ENCODE data around the gene SMAD7.

SMAD7 gene

DNA sequence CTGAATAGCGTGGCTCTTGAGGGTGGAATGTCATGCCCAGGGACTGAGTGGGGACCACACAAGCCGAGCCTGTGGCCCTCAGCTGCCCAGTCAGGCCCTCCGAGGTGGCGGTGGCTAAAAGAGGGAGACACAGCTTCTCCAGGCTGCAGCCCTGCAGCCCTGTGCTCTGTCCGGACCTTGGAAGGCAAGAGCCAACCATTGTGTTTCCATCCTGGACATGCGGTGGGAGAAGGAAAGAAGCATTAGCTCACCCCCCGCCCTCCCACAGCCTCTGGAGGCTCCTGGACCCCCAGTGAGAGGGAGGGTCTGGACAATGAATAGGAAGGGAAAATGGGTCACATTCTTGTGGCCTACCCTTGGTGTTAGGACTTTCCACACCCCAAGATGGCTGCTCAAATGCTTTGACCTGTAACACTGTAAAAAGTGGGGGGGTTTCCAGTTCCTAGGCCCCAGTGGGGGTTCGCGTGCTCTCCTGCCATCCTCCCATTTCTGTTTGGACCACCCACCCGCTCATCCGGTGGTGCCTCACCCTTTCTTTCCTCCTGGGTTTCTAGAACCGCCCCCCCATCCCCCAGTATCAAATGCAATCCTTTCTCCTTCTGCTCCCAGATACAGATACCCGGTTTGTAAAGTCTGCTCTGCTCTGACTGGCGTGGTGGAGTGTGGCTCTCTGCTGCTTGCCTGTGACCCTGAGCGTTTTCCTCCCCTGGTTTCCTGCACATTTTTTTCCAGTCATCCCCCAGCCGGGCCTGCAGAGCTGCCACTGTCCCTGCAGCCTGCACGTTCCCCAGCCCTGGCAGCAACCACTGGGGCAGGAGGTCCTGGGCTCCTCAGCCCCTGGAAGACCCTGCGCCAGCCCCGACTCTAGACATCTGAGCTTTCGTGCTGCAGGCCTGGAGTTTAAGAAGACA lies 36.3 kb upstream of the SMAD7 start:
- H3K4me3 ChIP-seq (ENCODE audit: control insufficient read depth, low read depth, low read length), result no peak overlapping the region
- DNase-seq (ENCODE audit: low read depth), result no peak
- TF ChIP-seq, protein P1, sequence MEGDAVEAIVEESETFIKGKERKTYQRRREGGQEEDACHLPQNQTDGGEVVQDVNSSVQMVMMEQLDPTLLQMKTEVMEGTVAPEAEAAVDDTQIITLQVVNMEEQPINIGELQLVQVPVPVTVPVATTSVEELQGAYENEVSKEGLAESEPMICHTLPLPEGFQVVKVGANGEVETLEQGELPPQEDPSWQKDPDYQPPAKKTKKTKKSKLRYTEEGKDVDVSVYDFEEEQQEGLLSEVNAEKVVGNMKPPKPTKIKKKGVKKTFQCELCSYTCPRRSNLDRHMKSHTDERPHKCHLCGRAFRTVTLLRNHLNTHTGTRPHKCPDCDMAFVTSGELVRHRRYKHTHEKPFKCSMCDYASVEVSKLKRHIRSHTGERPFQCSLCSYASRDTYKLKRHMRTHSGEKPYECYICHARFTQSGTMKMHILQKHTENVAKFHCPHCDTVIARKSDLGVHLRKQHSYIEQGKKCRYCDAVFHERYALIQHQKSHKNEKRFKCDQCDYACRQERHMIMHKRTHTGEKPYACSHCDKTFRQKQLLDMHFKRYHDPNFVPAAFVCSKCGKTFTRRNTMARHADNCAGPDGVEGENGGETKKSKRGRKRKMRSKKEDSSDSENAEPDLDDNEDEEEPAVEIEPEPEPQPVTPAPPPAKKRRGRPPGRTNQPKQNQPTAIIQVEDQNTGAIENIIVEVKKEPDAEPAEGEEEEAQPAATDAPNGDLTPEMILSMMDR (IDR thresholded peaks at IDR 0.05; ENCODE audit: control insufficient read depth, insufficient read depth, low read depth, low read length, missing control alignments), result no peak

DNA sequence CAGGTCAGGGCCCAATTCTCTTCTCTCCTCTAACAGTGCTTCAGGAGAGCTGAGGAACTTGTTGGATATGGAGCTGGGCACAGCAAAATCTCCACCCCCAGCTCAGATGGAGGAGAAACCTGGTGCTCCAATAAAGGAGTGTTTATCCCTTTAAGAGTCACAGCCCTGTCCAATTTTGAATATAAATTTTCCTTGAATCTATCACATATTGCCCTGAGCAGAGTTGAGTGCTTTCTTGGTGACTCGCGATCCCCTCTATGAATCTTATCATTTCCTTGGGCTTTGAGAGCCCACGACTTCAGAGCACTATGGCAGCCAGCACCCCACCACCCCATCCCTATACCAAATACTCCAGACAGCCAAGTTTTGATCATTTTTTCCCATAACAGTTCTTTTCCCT lies 34.4 kb upstream of the SMAD7 start:
- DNase-seq (ENCODE audit: low read depth), result no peak

DNA sequence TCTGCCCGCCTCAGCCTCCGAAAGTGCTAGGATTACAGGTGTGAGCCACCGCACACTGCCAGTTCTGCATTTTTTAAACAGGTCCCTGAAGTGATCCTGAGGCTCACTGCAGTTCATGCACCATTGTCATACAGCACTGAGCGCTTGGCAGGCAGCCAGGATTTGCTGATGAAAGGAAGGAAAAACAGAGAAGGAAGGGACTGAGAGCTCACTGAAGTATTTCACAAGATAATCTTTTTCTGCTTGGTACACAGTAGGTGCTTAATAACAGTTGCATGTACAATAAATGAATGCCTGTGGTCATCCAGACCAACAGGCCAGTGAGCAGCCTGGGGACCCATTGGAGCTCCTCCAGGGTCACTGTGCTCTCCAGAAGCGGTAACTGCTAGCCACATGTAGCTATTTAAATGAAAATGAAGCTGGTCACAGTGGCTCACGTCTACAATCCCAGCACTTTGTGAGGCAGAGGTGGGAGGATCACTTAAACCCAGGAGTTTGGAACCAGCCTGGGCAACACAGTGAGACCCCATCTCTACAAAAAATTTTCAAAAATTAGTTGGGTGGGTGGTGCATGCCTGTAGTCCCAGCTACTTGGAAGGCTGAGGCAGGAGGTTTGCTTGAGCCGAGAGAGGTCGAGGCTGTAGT lies 33.1 kb upstream of the SMAD7 start:
- TF ChIP-seq, protein P1 (IDR thresholded peaks at IDR 0.05; ENCODE audit: control insufficient read depth, insufficient read depth, low read depth, low read length, missing control alignments), result no peak
- no peak overlapping the region for H3K4me3 ChIP-seq (ENCODE audit: control insufficient read depth, low read depth, low read length)
- no peak for DNase-seq (ENCODE audit: low read depth)

More for the DNA sequence above, 34.4 kb upstream of the SMAD7 start:
- TF ChIP-seq, protein P1 (IDR thresholded peaks at IDR 0.05; ENCODE audit: control insufficient read depth, insufficient read depth, low read depth, low read length, missing control alignments), result no peak
- no peak overlapping the region for H3K4me3 ChIP-seq (ENCODE audit: control insufficient read depth, low read depth, low read length)

DNA sequence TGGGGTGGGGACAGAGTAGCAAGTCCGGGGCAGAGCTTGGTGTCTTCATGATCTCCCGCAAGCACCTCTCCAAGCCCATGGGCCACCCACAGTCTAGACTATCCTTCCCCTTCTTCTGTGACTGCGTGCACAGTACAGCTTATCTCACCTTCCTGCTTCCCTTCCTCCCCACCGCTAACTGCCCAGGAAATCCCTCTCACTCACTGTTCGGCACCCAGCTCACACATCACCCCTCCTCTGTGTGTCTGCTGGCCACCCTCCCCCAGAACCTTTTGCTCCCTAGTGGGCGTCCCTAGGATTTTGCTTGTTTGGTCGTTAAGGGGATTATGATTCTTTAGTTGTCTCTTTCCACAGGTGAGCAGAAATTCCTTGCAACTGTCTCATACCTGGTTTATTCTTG lies 31.5 kb upstream of the SMAD7 start:
- TF ChIP-seq, protein P1 (IDR thresholded peaks at IDR 0.05; ENCODE audit: control insufficient read depth, insufficient read depth, low read depth, low read length, missing control alignments), result no peak

DNA sequence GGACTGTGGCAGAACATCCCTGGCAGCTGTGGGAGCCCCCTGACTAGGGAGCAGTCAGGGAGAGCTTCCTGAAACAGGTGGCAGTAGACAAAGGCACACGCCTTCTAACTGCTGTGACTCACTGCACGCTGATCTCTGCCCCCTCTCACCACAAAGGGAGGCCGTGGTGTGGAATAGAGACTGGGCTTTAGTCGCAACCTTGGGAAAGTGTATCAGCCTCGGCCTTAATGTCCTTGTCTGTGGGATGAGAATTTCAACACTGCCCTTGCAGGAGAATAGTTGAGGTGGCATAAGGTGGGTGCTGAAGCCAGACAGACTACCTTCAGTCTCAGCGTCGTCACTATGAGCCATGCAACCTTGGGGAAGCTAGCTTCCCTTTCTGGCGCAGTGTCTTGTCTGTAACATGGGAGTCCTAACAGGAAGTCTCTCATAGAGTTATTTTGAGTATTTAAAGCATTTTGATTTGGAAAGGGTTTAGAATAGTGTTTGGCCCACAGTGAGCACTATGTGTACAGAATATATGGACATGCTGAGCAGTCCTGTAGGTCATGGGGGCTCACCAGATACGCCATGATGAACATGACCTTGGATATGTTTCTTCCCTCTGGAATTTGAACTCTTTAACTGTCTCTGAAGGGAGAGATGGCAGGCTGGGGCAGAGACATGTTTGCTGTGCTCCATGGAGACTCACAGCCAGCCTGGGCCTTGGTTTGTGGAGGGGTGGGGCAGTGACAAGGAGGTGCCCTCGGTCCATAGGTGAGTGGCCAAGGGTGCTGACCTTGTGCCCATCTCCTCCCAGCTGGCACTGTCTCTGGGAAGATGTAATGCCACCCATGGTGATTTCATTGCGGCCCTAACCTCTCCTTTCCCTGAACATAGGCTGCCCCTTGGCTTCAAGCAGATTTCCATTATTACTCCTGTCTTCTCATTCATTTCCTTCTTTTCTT lies 29.5 kb upstream of the SMAD7 start:
- H3K4me3 ChIP-seq (ENCODE audit: control insufficient read depth, low read depth, low read length), result no peak overlapping the region
- TF ChIP-seq, protein P1 (IDR thresholded peaks at IDR 0.05; ENCODE audit: control insufficient read depth, insufficient read depth, low read depth, low read length, missing control alignments), result no peak
- DNase-seq (ENCODE audit: low read depth), result no peak

More for the DNA sequence above, 31.5 kb upstream of the SMAD7 start:
- DNase-seq (ENCODE audit: low read depth), result no peak
- H3K4me3 ChIP-seq (ENCODE audit: control insufficient read depth, low read depth, low read length), result no peak overlapping the region

DNA sequence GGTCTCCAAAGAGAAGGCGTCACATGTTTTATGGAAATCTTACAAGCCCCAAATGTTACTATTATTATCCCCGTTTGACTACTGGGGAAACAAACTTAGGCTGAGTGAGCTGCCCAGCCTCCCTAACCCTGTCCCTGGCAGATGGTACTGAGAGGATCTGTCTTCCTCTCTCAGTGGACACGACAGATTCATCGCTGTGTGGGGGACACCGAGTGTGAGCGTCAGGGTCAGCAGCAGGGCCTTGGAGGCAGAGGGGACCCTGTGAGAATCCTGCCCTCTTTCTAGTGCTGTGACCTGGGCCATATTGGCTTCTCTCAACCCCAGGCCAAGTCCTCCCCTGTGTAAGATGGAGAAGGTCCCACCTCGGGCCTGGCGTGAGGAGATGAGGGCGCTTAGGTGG lies 27.1 kb upstream of the SMAD7 start:
- TF ChIP-seq, protein P1 (IDR thresholded peaks at IDR 0.05; ENCODE audit: control insufficient read depth, insufficient read depth, low read depth, low read length, missing control alignments), result no peak
- DNase-seq (ENCODE audit: low read depth), result no peak
- H3K4me3 ChIP-seq (ENCODE audit: control insufficient read depth, low read depth, low read length), result no peak overlapping the region

All from AG09309 (cell line).